Brain microvascular endothelial cell (primary cell): ENCODE data around the gene SYTL2.

Source experiments
- DNase-seq: peaks from one replicate; pipeline ENCODE4 v3.0.0-alpha.2; 2020
- H3K27ac ChIP-seq: fragments of 250-450 bp; sonication (Bioruptor Pico); 2 replicates; pipeline ENCODE4 v1.5.1; 2020; ENCODE audit warnings: mild to moderate bottlenecking, moderate library complexity
- H3K27me3 ChIP-seq: fragments of 250-450 bp; sonication (Bioruptor Pico); replicated peaks from 2 replicates; pipeline ENCODE4 v1.5.1; 2020; ENCODE audit warnings: mild to moderate bottlenecking
- H3K36me3 ChIP-seq: fragments of 250-450 bp; sonication (Bioruptor Pico); replicated peaks from 2 replicates; pipeline ENCODE4 v1.5.1; 2020; ENCODE audit warnings: mild to moderate bottlenecking
- H3K4me3 ChIP-seq: 2 replicates; pipeline ENCODE4 v1.5.1; 2011; ENCODE audit warnings: low read depth, mild to moderate bottlenecking, control low read depth, low read length, moderate library complexity
- CTCF ChIP-seq: IDR thresholded peaks from 2 replicates; pipeline ENCODE4 v1.5.1; 2011; ENCODE audit warnings: low read depth, mild to moderate bottlenecking, moderate library complexity, low read length, control low read depth, inconsistent platforms; ENCODE audit errors: missing control alignments
- in situ Hi-C: cut with HindIII; loops from 2 replicates; pipeline ENCODE4 v1.10.0; 2017; ENCODE audit warnings: low sequenced_read_pairs, low pct_ligation_motif_present

The SYTL2 gene

GRCh38 chr11:85769771-85770170 is 41.2 kb downstream of the SYTL2 start:
- no peak for DNase-seq
- in situ Hi-C loops = no loop called here
- H3K27me3 ChIP-seq = no peaks in the 10 kb centered on the region
- no peak overlapping the region for H3K27ac ChIP-seq
- TF ChIP-seq CTCF = no peak
- no peak overlapping the region for H3K4me3 ChIP-seq
- H3K36me3 ChIP-seq = no peaks in the 10 kb centered on the region

- no peak for TF ChIP-seq CTCF
- Histone ChIP-seq H3K27me3 (no peaks in the 10 kb centered on the region), H3K27ac (no peak overlapping the region), H3K36me3 (no peaks in the 10 kb centered on the region), H3K4me3 (no peak overlapping the region)
- no peak for DNase-seq
- in situ Hi-C loops = no loop called here
These were observed 42.3 kb downstream of the SYTL2 start for GRCh38 chr11:85768473-85769146.

GRCh38 chr11:85767246-85767945 is 43.5 kb downstream of the SYTL2 start:
- Histone ChIP-seq H3K4me3 (no peak overlapping the region), H3K36me3 (no peaks in the 10 kb centered on the region), H3K27ac (no peak overlapping the region), H3K27me3 (no peaks in the 10 kb centered on the region)
- DNase-seq = no peak
- in situ Hi-C loops = no loop called here
- no peak for TF ChIP-seq CTCF

GRCh38 chr11:85766721-85767161 is 44.2 kb downstream of the SYTL2 start:
- Histone ChIP-seq H3K36me3 (no peaks in the 10 kb centered on the region), H3K27ac (no peak overlapping the region), H3K27me3 (no peaks in the 10 kb centered on the region), H3K4me3 (no peak overlapping the region)
- no peak for DNase-seq
- in situ Hi-C loops = no loop called here
- no peak for TF ChIP-seq CTCF

GRCh38 chr11:85764796-85765195 is 46.1 kb downstream of the SYTL2 start:
- no peaks in the 10 kb centered on the region for H3K36me3 ChIP-seq
- DNase-seq = no peak
- no peak overlapping the region for H3K4me3 ChIP-seq
- H3K27me3 ChIP-seq = no peaks in the 10 kb centered on the region
- TF ChIP-seq CTCF = no peak
- no peak overlapping the region for H3K27ac ChIP-seq
- in situ Hi-C loops = no loop called here

GRCh38 chr11:85762226-85762625 is 48.7 kb downstream of the SYTL2 start:
- Histone ChIP-seq H3K4me3 (no peak overlapping the region), H3K36me3 (no peaks in the 10 kb centered on the region)
- TF ChIP-seq CTCF = no peak

More at GRCh38 chr11:85762226-85762625, 48.7 kb downstream of the SYTL2 start:
- no peaks in the 10 kb centered on the region for H3K27me3 ChIP-seq
- DNase-seq = no peak
- H3K27ac ChIP-seq = no peak overlapping the region
- in situ Hi-C loops = no loop called here
